A172 (cell line): ENCODE results near the gene ANKRD39. TPM values are rescaled to one million over a fixed set of nuclear protein-coding genes. Genes with fewer than 3 reads are reported as not detected.

Experiments used
- DNase-seq: peaks from one replicate; pipeline ENCODE4 v3.0.0-alpha.2; 2015; ENCODE audit warnings: low spot score
- total RNA-seq: library from RNA; depleted of rRNA; stranded (reverse); fragments of >200 nt; shearing (Covaris generic); gene quantifications from 2 replicates; pipeline ENCODE4 v1.2.3, GENCODE V29; 2014

The ANKRD39 gene
- total RNA-seq, 1 experiment from 2014 or later = 37.9 TPM

DNA sequence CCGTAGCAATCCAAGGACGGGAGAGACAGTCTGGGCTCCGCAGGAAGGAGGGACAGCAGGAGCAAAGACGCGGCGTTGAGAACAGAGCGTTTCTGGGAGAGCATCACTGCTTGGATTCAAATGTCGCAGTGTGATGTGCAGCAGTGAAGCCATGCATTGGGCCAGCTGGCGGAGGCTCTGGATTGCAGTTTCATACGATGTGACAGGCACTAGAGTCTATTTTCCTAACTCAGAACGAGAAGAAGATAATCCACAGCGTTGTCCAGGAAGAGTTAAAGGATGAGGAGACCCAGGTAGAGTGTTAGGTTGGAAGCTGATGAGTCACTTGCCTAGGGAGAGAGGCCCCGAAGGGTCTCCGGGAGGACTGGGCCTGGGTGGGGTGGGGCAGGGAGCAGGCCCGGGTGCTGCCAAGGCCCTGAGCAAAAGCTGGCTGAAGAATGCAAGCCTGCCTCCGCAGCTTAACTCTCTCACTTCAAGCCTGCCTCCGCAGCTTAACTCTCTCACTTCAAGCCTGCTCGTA, 29.7 kb upstream of the ANKRD39 start:
- DNase-seq = no peak

DNA sequence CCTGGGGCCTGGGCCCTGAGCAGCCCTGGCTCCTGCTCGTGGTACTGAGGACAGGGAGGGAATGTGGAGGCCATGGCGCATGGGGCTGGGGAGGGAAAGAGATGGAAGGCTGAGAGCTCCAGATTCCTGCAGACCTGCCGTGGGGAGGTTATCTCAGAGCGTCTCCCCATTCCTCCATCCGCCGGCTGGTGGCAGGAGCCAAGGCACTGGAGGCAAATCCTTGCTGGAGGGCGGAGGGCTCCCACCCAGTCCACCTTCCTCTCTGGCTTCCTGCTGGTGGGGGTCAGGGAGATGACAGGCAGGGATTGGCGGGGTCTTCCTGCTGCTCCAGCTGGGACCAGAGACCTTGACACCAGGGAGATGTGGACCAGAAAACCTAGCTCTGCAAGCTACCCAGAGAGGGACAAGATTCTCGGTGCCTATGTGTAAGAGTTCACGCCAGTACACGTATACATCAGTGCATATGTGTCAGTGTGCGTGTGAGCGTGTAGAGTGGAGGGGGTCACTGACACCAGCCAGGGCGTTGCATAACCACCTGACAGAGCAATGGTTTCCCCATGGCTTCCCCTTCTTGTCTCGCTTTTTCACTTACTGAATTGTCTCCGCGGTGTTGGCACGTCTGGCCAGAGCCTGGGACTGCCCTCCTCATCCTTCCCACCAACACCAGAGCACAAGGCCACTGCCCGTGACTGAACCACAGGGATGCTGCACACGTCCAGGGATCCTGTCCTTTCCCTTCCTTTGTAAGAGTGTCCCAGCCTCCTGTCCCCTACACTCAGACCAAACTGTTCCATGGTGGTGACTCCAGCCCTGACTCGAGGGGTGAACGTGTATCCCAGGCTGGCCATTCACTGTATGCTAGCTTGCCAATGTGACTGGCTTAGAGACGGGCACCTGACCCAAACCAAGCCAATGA, 27.9 kb upstream of the ANKRD39 start:
- no peak for DNase-seq

DNA sequence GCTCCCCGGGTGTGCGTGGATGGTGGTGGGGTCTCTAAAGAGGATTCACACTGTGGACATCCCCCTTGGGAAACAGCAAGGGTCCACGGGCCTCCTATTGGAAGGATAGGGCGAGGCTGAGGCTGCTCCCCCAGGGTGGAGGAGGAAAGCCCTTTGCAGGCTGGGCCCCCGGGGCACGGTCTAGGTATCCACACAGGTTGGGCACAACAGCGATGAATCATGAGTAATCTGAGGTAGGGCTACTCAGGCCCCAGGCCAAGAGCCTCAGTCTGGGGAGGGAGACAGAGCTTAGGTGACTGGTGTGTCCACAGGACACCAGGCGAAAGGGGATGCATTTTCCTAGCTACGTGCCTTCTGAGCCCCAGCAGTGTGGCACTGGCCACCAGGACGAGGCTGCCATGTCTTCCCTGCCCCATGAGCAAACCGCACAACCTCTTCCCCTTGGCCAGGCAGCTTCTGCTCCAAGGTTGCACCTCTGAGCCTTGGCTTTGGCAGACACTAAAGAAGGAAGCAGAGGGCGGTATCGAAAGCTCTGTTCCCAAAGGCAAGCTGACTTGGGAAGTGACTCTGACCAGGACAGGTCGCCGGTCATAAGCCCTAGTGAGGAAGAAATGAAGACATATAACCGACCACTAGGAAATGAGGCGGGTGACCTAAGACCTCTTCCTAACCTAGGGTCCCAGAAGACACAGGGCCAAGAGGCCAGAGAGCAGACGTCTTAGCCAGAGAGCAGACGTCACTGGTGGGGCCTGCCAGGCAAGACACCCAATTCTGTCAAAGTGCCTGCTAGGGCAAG, 26.7 kb upstream of the ANKRD39 start:
- no peak for DNase-seq

DNA sequence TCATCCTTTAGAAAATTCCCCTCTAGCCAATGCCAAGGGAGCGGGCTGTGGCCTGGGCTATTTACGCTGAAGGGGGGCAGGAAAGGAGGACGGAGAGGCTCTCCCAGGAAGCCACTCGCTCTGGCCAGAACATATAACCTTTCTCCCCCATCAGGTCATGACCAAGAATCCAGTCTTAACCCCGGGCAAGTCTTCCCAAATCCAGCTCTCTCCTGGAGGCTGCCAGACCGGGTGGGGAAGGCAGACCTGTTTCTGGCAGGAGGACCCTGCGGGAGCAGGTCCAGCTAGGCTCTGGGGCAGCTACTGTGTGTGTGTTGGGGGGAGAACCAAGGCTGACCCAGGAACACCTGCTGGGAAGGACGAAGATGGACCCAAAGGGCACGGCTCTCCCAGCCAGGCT, 25.5 kb upstream of the ANKRD39 start:
- DNase-seq = no peak

DNA sequence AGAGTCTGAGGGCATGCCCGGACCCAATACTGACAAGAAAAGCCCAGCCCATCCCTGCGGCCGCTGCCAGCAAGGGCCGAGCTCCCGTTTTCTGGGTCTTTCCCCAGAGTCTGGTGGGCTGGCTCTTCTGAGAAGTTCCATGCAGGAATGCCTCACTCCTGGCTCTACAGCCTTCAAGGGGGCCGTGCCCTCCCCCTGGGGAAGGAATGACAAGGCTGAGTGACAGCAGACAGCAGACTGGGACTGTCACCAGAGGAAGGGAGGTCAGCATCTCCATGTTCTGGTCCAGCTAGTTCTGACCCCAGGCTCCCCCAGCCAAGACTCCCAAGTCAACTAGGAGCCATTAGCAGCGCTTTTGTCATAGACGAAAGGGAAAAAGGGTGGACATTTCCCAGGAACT, 25.1 kb upstream of the ANKRD39 start:
- no peak for DNase-seq

DNA sequence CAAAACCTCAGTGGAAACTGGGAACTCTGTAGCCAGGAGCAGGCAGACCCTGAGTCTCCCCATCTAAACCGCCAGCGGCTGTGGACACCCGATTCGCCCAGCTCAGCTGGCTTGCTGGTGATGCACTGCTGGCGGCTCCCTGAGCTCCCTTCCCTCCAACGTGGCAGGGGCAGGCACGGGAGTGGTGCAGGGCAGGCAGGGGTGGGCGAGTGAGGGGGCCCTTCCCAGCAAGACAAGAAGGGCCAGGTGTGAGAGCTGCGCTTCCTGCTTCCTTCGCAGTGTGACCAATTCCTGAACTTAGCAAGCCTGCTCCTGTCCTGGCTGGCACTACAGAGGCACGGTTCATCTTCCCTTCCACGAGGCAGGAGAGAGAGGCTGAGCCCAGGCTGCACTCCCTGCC, 24.4 kb upstream of the ANKRD39 start:
- no peak for DNase-seq

DNA sequence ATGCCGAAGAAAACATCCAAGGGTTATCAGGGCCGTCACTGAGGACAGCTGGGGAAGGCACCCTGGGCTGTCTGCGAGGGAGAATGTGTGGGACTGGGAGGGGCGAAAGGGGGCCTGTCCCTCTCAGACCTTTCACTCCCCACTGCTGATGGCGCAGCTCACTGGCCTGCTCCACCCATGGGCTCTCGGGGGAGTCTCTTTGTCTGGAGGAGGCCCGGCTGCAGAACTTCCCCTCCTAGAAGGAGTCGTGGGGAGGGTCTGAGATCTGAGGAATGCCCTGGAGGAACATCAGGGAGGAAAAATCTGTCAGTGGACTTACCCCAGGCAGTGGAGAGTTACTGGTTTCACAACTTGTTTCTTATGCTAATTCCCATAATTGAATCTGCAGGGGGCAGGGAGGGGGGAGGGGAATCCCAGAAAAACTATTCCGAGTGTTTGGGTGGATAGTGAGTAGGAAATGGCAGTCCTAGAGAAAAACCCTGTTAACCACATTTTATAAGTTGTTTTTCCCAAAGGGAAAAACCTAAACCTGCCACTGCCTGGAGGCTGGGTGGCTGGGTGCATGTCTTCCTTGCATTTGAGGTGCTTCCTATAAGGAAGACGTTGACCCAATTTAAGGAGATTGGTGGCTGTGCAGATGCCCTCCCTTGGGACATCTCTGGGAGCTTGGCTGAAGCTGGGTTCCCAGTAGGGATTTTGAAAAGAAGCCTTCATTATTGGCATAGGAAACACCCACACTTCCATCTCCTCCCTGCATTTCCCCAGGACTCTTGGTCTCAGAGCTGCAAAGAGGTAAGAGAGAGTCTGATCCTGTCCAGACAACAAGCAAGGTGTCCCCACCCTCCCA, 23.8 kb upstream of the ANKRD39 start:
- no peak for DNase-seq

DNA sequence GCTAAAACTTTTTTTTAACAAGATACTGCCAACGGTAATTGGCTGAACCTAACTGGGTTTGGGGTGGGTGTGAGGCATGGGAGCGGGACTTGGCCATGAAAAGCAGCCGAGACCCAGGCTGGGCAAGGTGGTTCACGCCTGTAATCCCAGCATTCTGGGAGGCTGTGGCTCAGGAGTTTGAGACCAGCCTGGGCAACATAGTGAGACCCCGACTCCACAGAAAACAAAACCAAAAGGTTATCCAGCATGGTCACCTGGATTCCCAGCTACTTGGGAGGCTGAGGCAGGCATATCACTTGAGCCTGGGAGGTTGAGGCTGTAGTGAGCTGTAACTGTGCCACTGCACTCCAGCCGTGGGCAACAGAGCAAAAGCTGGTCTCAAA, 23.1 kb upstream of the ANKRD39 start:
- DNase-seq = no peak

DNA sequence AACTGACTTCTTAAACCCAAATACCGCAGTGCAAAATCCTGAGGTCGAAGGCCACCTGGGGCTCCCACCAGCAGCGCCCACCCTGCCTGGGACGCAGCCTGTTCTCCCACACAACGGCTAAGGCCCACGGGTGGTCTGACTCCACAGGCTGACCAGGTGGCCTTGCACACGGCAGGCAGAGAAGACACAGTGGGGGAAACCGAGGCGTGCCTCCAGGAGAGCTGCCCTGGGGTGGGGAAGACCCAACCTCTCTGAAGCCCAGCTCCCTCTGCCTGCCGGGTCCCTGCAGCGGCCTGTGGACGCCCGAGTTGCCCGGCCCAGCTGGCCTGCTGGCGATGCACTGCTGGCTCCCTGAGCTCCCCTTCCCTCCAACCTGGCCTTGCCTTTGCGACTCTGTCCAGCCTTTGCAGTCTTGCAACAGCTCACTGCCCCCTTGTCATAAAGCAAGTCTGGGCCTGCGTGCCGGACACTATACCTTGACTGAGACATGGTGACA, 21.8 kb upstream of the ANKRD39 start:
- DNase-seq = no peak

DNA sequence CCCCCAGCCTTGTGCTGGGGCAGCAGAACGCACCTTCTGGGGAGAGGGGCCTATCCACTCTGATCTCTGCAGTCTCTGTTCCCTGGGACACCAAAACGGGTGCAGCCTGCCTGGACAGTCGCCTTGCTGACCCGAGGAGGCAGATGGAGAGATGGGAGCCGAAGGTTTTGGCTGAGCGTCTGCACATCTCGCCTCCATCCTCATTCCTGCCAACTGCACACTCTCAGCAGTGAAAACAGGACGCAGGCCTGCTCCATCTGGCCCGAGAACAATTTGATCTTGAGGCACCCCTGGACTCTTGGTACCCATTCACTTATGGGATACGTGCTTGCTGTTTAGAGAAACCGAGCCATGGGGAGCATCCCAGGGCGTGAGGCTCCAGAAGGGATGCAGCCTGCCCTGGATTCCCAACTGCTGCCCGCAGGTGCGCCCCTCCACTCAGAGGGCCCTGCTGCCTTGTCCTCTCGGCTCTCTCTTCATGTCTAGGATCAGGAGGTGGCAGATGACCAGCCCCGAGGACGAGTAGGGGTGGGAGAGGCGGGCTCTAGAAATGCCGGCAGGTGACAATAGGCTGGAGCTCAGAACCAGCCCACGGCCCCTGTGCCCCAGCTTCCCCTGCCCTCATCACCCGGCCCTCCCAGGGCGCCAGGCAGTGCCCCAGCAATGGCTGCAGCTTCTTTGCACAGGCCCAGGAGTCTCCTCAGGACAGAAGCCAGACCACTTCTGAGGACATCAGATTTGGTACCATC, 21.2 kb upstream of the ANKRD39 start:
- DNase-seq = no peak

DNA sequence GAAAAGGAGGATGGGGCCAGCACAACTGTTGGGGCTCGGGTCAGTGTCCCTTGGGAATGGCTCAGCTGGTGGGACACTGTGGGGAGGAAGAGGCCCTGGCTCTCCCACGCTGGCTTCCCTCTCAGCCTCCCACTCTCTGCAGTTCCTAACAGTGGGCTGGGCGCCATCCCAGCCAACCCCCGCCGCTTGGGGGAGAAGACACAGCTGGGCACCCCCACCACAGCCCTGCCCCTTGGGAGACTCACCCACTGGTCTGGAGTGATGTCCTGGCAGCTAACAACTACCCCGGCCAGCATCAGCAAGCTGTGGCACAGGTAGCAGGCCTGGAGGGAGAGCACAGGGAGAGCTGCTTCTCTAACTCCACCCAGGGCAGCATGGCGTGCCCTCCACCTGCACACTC, 20.4 kb upstream of the ANKRD39 start:
- DNase-seq = no peak

DNA sequence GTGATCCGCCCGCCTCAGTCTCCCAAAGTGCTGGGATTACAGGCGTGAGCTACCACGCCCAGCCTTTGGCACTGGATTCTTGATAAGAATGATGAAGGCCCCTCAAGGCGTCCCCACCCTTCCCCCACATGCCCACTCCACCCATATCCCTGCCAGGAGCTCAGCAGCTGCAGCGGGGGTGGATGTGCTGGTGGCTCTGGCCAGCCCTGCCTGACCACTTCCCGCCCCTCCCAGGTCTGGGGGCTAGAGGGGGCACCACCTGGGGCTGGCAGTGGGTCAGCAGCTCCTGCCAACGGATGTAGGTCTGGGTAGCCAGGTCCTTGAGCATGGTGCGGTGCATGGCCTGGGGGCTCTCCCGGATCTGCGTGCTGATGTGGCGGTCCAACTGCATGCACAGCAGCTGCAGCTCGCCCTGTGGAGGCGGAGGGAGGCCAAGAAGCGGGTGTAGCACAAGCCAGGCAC, 19.8 kb upstream of the ANKRD39 start:
- DNase-seq = no peak

DNA sequence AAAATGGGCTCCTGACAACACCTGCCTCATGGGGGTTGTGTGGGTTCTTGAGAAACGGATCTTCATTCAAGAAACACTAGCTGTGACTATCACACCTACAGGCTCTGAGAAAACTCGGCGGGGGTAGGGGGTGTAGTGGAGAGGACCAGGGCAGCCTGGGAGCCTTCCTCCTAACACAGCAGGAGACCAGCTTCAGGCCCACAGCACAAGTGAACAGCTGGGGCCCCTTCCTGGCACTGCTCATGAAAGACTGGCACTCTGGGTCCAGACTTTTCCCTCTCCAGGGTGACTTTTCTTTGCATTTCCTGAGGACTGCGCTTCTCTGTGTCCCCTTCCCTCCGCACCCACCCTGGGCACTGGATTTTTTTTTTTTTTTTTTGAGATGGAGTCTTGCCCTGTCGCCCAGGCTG, 19.2 kb upstream of the ANKRD39 start:
- no peak for DNase-seq

DNA sequence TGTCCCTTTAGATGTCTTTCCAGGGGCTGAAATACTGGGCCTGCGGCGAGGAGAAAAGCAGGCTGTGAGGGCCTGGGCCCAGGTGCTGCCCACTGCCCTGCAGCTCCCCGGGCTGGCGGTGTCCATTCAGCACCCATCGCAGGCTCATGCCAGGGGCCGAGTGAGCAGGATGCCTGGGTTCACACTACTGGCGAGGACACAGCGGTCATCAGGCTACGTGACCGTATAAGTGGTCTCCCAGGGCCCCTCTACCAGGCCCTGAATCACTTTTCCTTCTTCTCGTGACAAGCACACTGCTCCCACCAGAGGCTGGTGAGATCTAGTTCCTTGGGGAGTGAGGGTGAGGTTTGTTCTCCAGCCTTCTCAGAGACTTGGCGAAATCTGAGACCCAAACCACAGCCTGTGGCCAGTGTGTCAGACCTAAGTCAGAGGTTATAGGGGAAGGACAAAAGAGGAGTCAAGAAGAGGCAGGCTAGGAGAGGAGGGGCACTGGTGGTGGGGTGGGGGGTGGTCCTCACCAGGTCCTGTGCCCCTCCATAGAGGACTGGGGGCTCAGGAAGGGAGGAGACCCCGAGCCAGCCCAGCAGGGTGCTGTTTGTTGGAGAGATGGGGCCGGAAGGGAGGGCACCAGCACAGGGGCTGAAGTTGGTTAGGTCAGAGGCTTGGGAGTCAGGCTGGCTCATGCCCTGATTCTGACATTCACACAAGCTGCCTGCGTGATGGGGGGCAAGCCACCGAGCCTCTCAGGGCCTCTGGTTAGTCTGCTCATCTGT, 18.6 kb upstream of the ANKRD39 start:
- no peak for DNase-seq

DNA sequence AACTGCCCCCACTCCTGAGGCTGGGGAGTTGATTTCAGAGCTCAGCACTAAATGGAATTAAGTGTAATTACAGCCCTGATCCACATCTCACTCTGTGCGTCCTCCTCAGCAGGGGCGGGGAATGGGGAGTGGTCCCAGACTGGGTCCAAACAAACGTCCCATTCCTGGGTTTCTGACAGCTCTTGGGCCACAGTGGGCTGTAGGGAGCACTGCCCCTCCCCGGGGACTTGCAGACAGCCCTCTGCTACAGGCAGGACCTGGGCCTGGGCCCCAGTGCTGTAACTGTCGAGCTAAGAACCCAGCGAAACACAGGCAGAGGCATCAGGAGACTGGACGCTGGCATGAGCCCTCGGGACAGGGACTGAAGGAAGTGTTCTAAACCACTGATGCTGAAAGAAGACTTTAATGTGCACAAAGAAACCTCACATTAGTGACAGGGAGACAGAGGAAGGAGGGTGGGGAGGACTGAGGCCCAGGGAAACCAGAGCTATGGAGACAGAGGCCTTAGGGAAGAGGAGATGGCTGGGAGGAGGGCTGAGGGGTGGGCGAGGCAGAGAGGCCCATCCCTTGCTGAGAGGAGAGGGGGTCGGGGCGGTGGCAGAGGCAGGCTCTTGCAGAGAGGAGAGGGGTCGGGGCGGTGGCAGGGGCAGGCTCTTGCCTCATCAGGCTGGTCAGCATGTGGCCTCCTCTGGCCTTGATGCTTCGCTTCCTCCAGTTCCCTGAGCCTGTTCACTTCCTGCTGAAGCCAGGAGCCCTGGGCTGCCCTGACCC, 17.9 kb upstream of the ANKRD39 start:
- no peak for DNase-seq

DNA sequence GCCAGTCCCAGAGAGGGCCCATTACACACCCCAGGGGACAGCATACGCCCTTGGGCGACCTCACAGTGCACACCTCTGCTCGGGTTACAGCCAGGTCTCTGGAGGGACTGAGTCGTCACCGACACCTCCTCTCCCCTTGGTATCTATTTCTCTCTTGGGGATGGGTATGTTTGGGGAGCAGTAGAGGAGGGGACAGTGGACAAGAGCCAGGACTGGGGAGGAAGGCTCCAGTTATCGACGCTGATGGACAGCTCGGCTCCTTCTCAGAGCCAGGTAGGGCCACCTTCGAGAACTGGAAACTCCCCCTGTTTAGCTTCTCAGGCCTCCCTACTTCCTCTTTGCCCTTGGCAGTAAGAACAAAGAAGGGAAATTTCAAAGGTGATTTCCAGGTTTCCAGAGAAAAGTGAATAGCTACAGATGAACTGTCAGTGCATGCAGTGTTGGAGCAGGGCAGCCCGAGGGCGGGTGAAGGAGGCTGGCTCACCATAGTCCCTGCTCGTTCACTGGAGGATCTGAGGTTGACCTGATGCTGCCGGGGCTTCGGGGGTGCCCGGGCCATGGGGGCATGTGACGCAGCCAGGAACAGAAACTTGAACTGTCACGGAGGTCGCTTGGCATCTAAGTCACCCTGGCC, 16.5 kb upstream of the ANKRD39 start:
- no peak for DNase-seq

DNA sequence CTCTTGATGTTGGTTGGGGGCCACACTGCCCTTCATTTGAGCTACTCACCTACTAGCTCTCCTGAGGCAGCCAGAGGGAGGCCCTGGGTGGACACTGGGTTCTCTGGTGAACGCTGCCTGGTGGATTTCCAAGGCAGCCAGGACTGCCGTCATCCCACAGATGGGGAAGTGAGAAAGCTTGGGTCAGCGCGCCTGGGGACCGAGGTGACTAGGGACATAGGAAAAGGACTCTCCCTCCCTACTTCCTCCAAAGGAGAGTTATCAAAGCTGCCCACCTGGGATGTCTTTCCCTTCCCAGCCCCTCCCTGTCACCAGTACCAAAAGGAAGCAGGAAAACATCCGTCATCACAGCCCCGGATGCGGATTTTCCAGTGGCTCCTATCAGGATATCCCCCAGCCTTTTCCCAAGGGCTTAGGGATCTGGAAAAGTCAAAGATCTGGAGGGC, 15.9 kb upstream of the ANKRD39 start:
- no peak for DNase-seq

DNA sequence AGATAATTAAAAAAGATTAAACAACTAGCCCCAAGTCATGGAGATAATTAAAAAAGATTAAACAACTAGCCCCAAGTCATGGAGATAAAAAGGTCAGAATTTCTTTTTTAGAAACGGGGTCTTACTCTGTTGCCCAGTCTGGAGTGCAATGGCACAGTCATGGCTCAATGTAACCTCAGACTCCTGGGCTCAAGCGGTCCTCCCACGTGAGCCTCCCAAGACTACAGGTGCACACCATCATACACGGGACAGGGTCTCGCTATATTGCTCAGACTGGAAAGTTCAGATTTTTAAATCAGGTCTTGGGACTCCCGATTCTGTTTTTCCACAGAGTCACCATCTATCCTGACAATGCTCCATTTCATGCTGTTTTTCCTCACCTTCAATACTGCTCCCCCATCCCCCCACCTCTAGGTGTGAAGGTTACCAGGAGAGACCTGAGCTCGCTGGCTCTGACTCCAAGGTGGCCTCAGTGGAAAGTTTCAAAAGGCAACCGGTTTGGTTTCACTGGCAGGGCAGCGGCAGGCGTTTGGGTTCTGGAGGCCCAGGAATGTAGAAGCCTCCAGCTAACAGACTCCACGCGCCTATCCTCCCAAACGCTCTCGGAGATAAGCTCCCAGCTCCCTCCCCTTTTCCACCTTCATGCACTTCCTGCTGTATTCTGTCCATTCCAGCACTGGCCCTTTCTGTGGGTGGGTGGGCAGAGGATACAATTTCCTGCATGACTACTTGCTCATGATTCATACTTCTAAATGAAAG, 15.0 kb upstream of the ANKRD39 start:
- no peak for DNase-seq
